ENCODE measurements around the gene AP2S1.

DNA sequence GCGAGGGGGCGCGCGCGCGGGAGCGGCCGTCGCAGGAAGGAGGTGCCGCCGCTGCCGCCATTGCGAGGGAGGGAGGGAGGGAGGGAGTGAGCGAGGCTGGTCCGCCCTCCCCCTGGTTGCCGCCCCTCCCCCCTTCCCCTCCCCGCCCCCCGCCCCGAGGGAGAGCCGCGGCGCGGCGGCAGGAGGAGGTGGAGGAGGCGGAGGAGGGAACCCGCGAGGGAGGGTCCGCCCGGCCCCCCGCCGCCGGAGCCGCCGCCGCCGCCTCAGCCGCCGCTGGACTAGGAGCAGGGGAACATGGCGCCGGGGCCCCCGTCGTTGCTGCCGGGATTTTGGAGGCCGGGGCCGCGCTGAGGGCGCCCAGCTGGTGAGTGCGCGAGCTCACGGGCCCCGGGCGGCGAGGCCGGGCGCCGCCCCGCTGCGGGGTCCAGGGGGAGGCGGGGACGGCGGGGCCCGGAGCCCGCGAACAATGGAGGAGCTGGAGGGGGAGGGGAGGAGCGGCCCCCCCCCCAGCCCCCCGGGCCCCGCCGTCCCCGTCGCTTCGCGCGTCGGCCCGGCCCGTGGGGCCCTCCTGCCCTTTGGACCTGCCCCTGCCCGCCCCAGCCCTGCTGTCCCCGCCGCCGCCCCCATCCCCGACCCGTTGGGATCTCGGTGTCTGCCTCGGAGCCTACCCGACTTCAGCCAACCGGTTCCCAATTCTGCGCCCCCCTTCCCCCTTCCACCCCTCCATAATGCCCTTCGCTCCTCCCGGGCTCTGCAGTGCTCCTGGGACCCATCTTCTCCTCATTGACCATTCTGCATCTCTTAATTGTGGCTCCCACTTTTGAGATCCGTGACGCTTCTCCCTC lies 10.4 kb upstream of the AP2S1 start, which contains the start of gene ARHGAP35:
- TF ChIP-seq YY1 (IDR thresholded peaks at IDR 0.05; ENCODE audit: insufficient read depth, insufficient read length) = no peak
- no peak for TF ChIP-seq SUZ12 (IDR thresholded peaks at IDR 0.05; ENCODE audit: extremely low read depth, insufficient read depth, insufficient read length)
